Measurements from ENCODE around the gene MRGPRD. TPM values are rescaled to one million over a fixed set of nuclear protein-coding genes. Genes with fewer than 3 reads are reported as not detected.

The MRGPRD gene
- total RNA-seq, 1 donor from 2014 or later, result not detected

- Histone ChIP-seq H3K4me1 (peaks cover 3% of the 10 kb centered on the region), H3K36me3 (peaks cover 63% of the 10 kb centered on the region), H3K4me3 (no peak overlapping the region), H3K9me3 (replicated peaks) (no peaks in the 10 kb centered on the region), H3K27me3 (ENCODE audit: low read depth) (no peaks in the 10 kb centered on the region), H3K27ac (replicated peaks) (no peak overlapping the region)
- intact Hi-C loops (cut with micrococcal nuclease), result no loop called here
- no peak for DNase-seq
- TF ChIP-seq, protein P1, sequence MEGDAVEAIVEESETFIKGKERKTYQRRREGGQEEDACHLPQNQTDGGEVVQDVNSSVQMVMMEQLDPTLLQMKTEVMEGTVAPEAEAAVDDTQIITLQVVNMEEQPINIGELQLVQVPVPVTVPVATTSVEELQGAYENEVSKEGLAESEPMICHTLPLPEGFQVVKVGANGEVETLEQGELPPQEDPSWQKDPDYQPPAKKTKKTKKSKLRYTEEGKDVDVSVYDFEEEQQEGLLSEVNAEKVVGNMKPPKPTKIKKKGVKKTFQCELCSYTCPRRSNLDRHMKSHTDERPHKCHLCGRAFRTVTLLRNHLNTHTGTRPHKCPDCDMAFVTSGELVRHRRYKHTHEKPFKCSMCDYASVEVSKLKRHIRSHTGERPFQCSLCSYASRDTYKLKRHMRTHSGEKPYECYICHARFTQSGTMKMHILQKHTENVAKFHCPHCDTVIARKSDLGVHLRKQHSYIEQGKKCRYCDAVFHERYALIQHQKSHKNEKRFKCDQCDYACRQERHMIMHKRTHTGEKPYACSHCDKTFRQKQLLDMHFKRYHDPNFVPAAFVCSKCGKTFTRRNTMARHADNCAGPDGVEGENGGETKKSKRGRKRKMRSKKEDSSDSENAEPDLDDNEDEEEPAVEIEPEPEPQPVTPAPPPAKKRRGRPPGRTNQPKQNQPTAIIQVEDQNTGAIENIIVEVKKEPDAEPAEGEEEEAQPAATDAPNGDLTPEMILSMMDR (IDR thresholded peaks at IDR 0.05; ENCODE audit: borderline replicate concordance), result no peak
Observed at GRCh38 chr11:68938816-68939582, 41.8 kb downstream of the MRGPRD start.

GRCh38 chr11:68938088-68938487, 42.7 kb downstream of the MRGPRD start:
- TF ChIP-seq, protein P1 (IDR thresholded peaks at IDR 0.05; ENCODE audit: borderline replicate concordance), result no peak
- no peaks in the 10 kb centered on the region for H3K27me3 ChIP-seq (ENCODE audit: low read depth)
- H3K27ac ChIP-seq (replicated peaks), result no peak overlapping the region
- peaks cover under 1% of the 10 kb centered on the region for H3K4me1 ChIP-seq
- H3K36me3 ChIP-seq, result peaks cover 72% of the 10 kb centered on the region
- DNase-seq, result no peak
- no peaks in the 10 kb centered on the region for H3K9me3 ChIP-seq (replicated peaks)
- H3K4me3 ChIP-seq, result no peak overlapping the region
- intact Hi-C loops (cut with micrococcal nuclease), result no loop called here

- intact Hi-C loops (cut with micrococcal nuclease), result no loop called here
- TF ChIP-seq, protein P1 (IDR thresholded peaks at IDR 0.05; ENCODE audit: borderline replicate concordance), result no peak
- H3K27me3 ChIP-seq (ENCODE audit: low read depth), result no peaks in the 10 kb centered on the region
- no peak overlapping the region for H3K4me3 ChIP-seq
- H3K9me3 ChIP-seq (replicated peaks), result no peaks in the 10 kb centered on the region
- H3K36me3 ChIP-seq, result peaks cover 73% of the 10 kb centered on the region
- H3K4me1 ChIP-seq, result no peaks in the 10 kb centered on the region
- no peak for DNase-seq
- no peak overlapping the region for H3K27ac ChIP-seq (replicated peaks)
Observed at GRCh38 chr11:68936676-68937620, 43.8 kb downstream of the MRGPRD start.

DNA sequence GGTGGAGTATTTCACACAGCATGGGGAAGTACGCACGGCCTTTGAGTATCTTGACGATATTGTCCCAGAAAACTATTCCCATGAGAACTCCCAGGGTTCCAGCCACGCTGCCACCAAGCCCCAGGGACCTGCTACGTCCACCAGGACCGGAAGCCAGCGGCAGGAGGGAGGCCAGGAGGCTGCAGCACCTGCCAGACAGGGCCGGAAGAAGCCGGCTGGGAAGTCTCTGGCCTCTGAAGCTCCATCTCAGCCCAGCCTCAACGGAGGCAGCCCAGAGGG, 44.5 kb downstream of the MRGPRD start:
- Histone ChIP-seq H3K36me3 (peaks cover 76% of the 10 kb centered on the region), H3K27ac (replicated peaks) (no peak overlapping the region), H3K9me3 (replicated peaks) (no peaks in the 10 kb centered on the region), H3K4me3 (no peak overlapping the region), H3K4me1 (no peaks in the 10 kb centered on the region), H3K27me3 (ENCODE audit: low read depth) (no peaks in the 10 kb centered on the region)
- intact Hi-C loops (cut with micrococcal nuclease), result no loop called here
- TF ChIP-seq, protein P1 (IDR thresholded peaks at IDR 0.05; ENCODE audit: borderline replicate concordance), result no peak
- DNase-seq, result no peak

DNA sequence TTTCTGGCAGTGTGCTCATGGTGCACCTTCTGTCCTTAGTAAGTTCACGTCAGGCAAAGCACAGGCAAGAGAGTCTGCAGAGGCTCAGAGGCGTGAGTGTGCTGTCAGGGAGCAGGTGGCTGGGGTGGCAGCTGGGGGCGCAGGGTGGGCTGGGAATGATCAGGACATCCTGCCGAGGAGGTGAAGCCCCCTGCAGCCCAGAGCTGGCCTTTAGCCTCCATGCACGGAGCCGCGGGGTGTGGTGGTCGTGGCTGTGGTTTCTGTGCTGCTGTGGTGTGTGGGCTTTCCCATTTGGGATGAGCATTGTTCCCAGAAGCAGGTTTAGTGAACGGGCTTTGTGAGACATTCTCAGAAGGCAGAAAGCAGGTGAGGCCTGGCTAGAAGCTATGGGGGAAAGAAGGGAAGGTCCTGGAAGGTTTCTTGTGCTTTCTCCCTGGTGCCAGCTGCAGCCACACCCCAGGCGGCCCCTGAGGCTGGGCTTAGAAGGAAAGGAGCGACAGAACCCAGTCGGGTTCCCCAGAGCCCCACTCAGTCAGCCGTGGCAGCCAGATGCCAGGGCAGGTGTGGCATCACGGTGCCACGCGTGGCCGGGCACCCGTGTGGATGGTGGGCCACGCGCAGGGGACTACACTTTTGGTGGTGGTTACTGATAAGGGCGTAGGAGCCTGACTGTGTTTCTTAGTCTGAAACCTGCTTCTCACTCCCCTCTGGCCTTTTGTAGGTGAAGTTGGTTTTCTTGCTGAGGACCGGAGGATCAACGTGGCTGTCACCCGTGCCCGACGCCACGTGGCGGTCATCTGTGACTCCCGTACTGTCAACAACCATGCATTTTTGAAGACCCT, 45.0 kb downstream of the MRGPRD start:
- no peaks in the 10 kb centered on the region for H3K27me3 ChIP-seq (ENCODE audit: low read depth)
- H3K36me3 ChIP-seq, result peaks cover 82% of the 10 kb centered on the region
- H3K4me3 ChIP-seq, result no peak overlapping the region
- H3K9me3 ChIP-seq (replicated peaks), result no peaks in the 10 kb centered on the region
- H3K4me1 ChIP-seq, result no peaks in the 10 kb centered on the region
- TF ChIP-seq, protein P1 (IDR thresholded peaks at IDR 0.05; ENCODE audit: borderline replicate concordance), result no peak
- no peak overlapping the region for H3K27ac ChIP-seq (replicated peaks)
- no peak for DNase-seq
- intact Hi-C loops (cut with micrococcal nuclease), result no loop called here
